ENCODE measurements around the gene CKAP5. TPM values are rescaled to one million over a fixed set of nuclear protein-coding genes. Genes with fewer than 3 reads are reported as not detected.

CKAP5 gene
- total RNA-seq, 1 experiment from 2014 or later = 166 TPM

DNA sequence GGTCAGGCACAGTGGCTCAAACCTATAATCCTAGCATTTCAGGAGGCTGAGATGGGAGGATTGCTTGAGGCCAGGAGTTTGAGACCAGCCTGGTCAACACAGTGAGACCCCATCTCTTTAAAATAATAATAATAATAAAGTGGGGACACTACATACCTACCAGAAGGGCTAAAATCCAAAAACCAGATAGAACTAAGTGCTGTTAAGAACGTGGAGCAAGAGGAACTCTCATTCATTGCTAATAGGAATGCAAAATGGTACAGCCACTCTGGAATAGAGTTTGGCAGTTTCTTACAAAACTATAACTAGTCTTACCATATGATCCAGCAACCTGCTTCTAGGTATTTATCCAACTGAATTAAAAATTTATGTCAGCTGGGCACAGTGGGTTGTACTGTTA, 9.6 kb downstream of the CKAP5 start:
- H3K27ac ChIP-seq (ENCODE audit: low read depth, low read length) = no peak overlapping the region
- H3K9me3 ChIP-seq (ENCODE audit: control insufficient read depth in 1 of 2, insufficient read depth in 1 of 2, low read depth in 1 of 2, low read length in 2 of 2) = no peaks in the 10 kb centered on the region
- no peak overlapping the region for H2AFZ ChIP-seq (ENCODE audit: low read depth, low read length, poor library complexity, severe bottlenecking)
- no peaks in the 10 kb centered on the region for H3K9me2 ChIP-seq (ENCODE audit: insufficient read depth)
- ChIA-PET RAD21 (ENCODE audit: low non-redundant PET in 1 of 2, low total read pairs in 2 of 2, uncharacterized antibody in 2 of 2, unreplicated experiment in 2 of 2) (no interaction called here), POLR2A (no interaction called here), CTCF (no interaction called here)
- intact Hi-C loops (cut with micrococcal nuclease) = no loop called here
- H3K79me2 ChIP-seq (ENCODE audit: insufficient read depth, low read length) = peaks cover 99% of the 10 kb centered on the region
- H3K4me3 ChIP-seq (replicated peaks in 1 of 2; ENCODE audit: low read depth in 1 of 2, low read length in 2 of 2) = no peak overlapping the region
- no peak overlapping the region for H3K4me2 ChIP-seq (ENCODE audit: low read length)
- no peak overlapping the region for H3K9ac ChIP-seq (ENCODE audit: low read length)
- H3K4me1 ChIP-seq (ENCODE audit: control insufficient read depth in 1 of 2, insufficient read depth in 2 of 2, low read length in 2 of 2) = no peaks in the 10 kb centered on the region; a peak in 1 of 4 replicates
- H3K36me3 ChIP-seq (ENCODE audit: control insufficient read depth in 1 of 2, insufficient read depth in 2 of 2, low read length in 2 of 2) = peaks cover 0 to 6% of the 10 kb centered on the region in 2 experiments; a peak in 1 of 4 replicates
- H4K20me1 ChIP-seq (ENCODE audit: insufficient read depth) = peaks cover 11% of the 10 kb centered on the region; the same call in 1 of the 2 replicates
- no TSS peak for BruUV-seq (replicated peaks)
- no peaks in the 10 kb centered on the region for H3K27me3 ChIP-seq (ENCODE audit: insufficient read depth, low read length)
- TF ChIP-seq, protein P1, sequence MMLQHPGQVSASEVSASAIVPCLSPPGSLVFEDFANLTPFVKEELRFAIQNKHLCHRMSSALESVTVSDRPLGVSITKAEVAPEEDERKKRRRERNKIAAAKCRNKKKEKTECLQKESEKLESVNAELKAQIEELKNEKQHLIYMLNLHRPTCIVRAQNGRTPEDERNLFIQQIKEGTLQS (IDR thresholded peaks at IDR 0.05) = no peak
- TF ChIP-seq EZH2 (IDR thresholded peaks at IDR 0.05) (no peak), JUND (IDR thresholded peaks at IDR 0.05) (no peak), SIN3A (IDR thresholded peaks at IDR 0.05; ENCODE audit: low read depth) (no peak), EZH2phosphoT487 (IDR thresholded peaks at IDR 0.05; ENCODE audit: borderline replicate concordance) (no peak), ZNF274 (IDR thresholded peaks at IDR 0.05; ENCODE audit: low read depth, low read length) (no peak), YY1 (IDR thresholded peaks at IDR 0.05; ENCODE audit: extremely low read depth, insufficient replicate concordance, low read depth, low read length) (no peak)
- TF ChIP-seq, protein P2, sequence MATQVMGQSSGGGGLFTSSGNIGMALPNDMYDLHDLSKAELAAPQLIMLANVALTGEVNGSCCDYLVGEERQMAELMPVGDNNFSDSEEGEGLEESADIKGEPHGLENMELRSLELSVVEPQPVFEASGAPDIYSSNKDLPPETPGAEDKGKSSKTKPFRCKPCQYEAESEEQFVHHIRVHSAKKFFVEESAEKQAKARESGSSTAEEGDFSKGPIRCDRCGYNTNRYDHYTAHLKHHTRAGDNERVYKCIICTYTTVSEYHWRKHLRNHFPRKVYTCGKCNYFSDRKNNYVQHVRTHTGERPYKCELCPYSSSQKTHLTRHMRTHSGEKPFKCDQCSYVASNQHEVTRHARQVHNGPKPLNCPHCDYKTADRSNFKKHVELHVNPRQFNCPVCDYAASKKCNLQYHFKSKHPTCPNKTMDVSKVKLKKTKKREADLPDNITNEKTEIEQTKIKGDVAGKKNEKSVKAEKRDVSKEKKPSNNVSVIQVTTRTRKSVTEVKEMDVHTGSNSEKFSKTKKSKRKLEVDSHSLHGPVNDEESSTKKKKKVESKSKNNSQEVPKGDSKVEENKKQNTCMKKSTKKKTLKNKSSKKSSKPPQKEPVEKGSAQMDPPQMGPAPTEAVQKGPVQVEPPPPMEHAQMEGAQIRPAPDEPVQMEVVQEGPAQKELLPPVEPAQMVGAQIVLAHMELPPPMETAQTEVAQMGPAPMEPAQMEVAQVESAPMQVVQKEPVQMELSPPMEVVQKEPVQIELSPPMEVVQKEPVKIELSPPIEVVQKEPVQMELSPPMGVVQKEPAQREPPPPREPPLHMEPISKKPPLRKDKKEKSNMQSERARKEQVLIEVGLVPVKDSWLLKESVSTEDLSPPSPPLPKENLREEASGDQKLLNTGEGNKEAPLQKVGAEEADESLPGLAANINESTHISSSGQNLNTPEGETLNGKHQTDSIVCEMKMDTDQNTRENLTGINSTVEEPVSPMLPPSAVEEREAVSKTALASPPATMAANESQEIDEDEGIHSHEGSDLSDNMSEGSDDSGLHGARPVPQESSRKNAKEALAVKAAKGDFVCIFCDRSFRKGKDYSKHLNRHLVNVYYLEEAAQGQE (IDR thresholded peaks at IDR 0.05; ENCODE audit: low read depth) = no peak
- TF ChIP-seq, protein P3, sequence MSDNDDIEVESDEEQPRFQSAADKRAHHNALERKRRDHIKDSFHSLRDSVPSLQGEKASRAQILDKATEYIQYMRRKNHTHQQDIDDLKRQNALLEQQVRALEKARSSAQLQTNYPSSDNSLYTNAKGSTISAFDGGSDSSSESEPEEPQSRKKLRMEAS (IDR thresholded peaks at IDR 0.05) = no peak
- TF ChIP-seq, protein P4, sequence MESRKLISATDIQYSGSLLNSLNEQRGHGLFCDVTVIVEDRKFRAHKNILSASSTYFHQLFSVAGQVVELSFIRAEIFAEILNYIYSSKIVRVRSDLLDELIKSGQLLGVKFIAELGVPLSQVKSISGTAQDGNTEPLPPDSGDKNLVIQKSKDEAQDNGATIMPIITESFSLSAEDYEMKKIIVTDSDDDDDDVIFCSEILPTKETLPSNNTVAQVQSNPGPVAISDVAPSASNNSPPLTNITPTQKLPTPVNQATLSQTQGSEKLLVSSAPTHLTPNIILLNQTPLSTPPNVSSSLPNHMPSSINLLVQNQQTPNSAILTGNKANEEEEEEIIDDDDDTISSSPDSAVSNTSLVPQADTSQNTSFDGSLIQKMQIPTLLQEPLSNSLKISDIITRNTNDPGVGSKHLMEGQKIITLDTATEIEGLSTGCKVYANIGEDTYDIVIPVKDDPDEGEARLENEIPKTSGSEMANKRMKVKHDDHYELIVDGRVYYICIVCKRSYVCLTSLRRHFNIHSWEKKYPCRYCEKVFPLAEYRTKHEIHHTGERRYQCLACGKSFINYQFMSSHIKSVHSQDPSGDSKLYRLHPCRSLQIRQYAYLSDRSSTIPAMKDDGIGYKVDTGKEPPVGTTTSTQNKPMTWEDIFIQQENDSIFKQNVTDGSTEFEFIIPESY (IDR thresholded peaks at IDR 0.05; ENCODE audit: extremely low read depth, insufficient replicate concordance, low read length) = no peak
- DNase-seq (ENCODE audit: low read depth, low spot score) = no peak
- no peak for ATAC-seq
